Endothelial cell (in vitro differentiated cells): Measurements from ENCODE around the gene DMXL2. TPM values are rescaled to one million over a fixed set of nuclear protein-coding genes. Genes with fewer than 3 reads are reported as not detected.
A peak's percentile ranks its signal among the peaks of the same experiment; 100 is the strongest.

Experiments
- DNase-seq: peaks from one replicate; pipeline ENCODE4 v3.0.0; 2021; ENCODE audit warnings: low spot score
- H3K27ac Mint-ChIP-seq: one replicate; pipeline ENCODE4 v1.8.0; 2021; ENCODE audit warnings: mixed read lengths, inconsistent platforms; ENCODE audit not compliant: unreplicated experiment
- H3K27me3 Mint-ChIP-seq: one replicate; pipeline ENCODE4 v1.8.0; 2021; ENCODE audit warnings: mild to moderate bottlenecking, moderate library complexity, mixed read lengths, inconsistent platforms; ENCODE audit not compliant: unreplicated experiment
- H3K36me3 Mint-ChIP-seq: one replicate; pipeline ENCODE4 v1.8.0; 2021; ENCODE audit warnings: mild to moderate bottlenecking, low read depth, mixed read lengths, inconsistent platforms; ENCODE audit not compliant: unreplicated experiment
- H3K4me1 Mint-ChIP-seq: one replicate; pipeline ENCODE4 v1.8.0; 2021; ENCODE audit warnings: mild to moderate bottlenecking, mixed read lengths, inconsistent platforms; ENCODE audit not compliant: unreplicated experiment
- H3K4me3 Mint-ChIP-seq: one replicate; pipeline ENCODE4 v1.8.0; 2021; ENCODE audit warnings: mild to moderate bottlenecking, mixed read lengths, inconsistent platforms; ENCODE audit not compliant: unreplicated experiment
- H3K9me3 Mint-ChIP-seq: one replicate; pipeline ENCODE4 v1.8.0; 2021; ENCODE audit warnings: mixed read lengths, inconsistent platforms; ENCODE audit not compliant: unreplicated experiment
- CTCF ChIP-seq: fragments of 200-600 bp; sonication (generic); IDR thresholded peaks from one replicate; pipeline ENCODE4 v1.5.0; 2021; ENCODE audit warnings: antibody characterized with exemption; ENCODE audit not compliant: unreplicated experiment
- total RNA-seq: library from RNA; stranded (reverse); fragmentation: NEBNext Ultra II Directional; extraction: Animal tissue kit (Norgen Biotek cat#: 25700); gene quantifications from one replicate; pipeline ENCODE4 v1.2.1, GENCODE V29; 2021; ENCODE audit not compliant: unreplicated experiment

The DMXL2 gene
- total RNA-seq, 1 donor from 2014 or later = 33.1 TPM

- no peak for TF ChIP-seq CTCF
- no peaks in the 10 kb centered on the region for H3K4me1 Mint-ChIP-seq
- H3K27ac Mint-ChIP-seq = no peak overlapping the region
- H3K9me3 Mint-ChIP-seq = no peaks in the 10 kb centered on the region
- H3K27me3 Mint-ChIP-seq = peaks cover 1% of the 10 kb centered on the region
- no peak for DNase-seq
- no peak overlapping the region for H3K4me3 Mint-ChIP-seq
- H3K36me3 Mint-ChIP-seq = peaks cover 9% of the 10 kb centered on the region
These were observed 88.7 kb downstream of the DMXL2 start for GRCh38 chr15:51533672-51534398.

- TF ChIP-seq CTCF = no peak
- H3K27ac Mint-ChIP-seq = no peak overlapping the region
- peaks cover 24% of the 10 kb centered on the region for H3K36me3 Mint-ChIP-seq
- H3K27me3 Mint-ChIP-seq = no peaks in the 10 kb centered on the region
- no peak overlapping the region for H3K4me3 Mint-ChIP-seq
- H3K9me3 Mint-ChIP-seq = no peaks in the 10 kb centered on the region
- H3K4me1 Mint-ChIP-seq = peaks cover 5% of the 10 kb centered on the region
- no peak for DNase-seq
These were observed 95.6 kb downstream of the DMXL2 start for GRCh38 chr15:51526955-51527354.

- Mint-ChIP-seq H3K4me1 (peaks cover 9% of the 10 kb centered on the region), H3K36me3 (peaks cover 16% of the 10 kb centered on the region)
These were observed 98.2 kb downstream of the DMXL2 start for GRCh38 chr15:51524376-51524775.

GRCh38 chr15:51516291-51516690, 106.3 kb downstream of the DMXL2 start:
- Mint-ChIP-seq H3K4me3 (no peak overlapping the region), H3K27me3 (no peaks in the 10 kb centered on the region), H3K27ac (no peak overlapping the region), H3K36me3 (peaks cover 3% of the 10 kb centered on the region), H3K4me1 (peaks cover 4% of the 10 kb centered on the region), H3K9me3 (no peaks in the 10 kb centered on the region)
- no peak for TF ChIP-seq CTCF
- DNase-seq = no peak

More at GRCh38 chr15:51524376-51524775, 98.2 kb downstream of the DMXL2 start:
- Mint-ChIP-seq H3K27ac (no peak overlapping the region), H3K27me3 (no peaks in the 10 kb centered on the region), H3K4me3 (no peak overlapping the region), H3K9me3 (no peaks in the 10 kb centered on the region)
- DNase-seq = no peak
- no peak for TF ChIP-seq CTCF

GRCh38 chr15:51505251-51505650, 117.3 kb downstream of the DMXL2 start:
- Mint-ChIP-seq H3K27ac (peak overlapping the region; percentile 7), H3K27me3 (peaks cover 3% of the 10 kb centered on the region), H3K4me1 (peaks cover 10% of the 10 kb centered on the region), H3K36me3 (peaks cover 6% of the 10 kb centered on the region), H3K4me3 (no peak overlapping the region), H3K9me3 (no peaks in the 10 kb centered on the region)
- TF ChIP-seq CTCF = no peak
- DNase-seq = no peak
